ENCODE data around the gene LHFPL5. TPM values are rescaled to one million over a fixed set of nuclear protein-coding genes. Genes with fewer than 3 reads are reported as not detected.

Gene LHFPL5
- total RNA-seq (2014; rRNA removed; shearing (Covaris generic); ENCODE audit: low replicate concordance): 1.9 TPM in 1 of 2 replicates, not detected in the other

DNA sequence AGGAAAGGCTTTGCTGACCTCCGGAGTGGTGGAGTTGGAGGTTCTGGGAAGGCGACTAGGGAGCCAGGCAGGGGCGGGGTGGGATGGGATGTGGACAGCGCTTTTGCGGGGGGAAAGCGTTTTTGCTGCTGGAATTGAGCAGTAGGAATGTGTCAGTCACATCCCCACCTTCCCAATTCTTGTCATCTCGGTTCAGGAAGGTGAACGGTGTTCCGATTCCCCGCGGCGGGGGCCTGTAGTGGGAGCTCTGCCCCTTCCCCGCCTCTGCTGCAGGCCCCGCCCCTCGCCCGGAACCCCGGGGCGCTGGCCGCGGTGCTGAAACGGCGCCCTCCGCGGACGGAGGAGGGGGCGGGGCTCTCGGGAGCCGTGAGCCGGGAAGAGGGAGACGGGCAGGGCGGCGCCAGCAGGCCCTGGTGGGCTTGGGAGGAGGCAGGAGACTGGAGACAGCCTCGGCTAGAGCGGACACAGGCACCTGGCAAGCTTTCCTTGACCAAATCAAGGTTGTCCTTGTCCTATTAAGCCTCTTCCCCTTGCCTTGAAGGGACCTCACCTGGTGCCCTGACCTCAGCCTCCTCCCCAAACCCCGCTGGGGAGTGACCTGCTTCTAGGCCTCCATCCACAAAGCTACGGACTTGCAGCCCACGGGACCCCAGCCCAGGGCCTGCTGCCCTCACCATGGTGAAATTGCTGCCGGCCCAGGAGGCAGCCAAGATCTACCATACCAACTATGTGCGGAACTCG is at the start of gene LHFPL5:
TSS of gene LHFPL5 (plus strand) at position 357 of the 741 bp plus-strand sequence. CDS start at position 676, 319 bp downstream.
- no peaks in the 10 kb centered on the region for H3K4me1 ChIP-seq (ENCODE audit: low read length)
- H3K9me2 ChIP-seq (replicated peaks; ENCODE audit: insufficient read depth, low read length): no peaks in the 10 kb centered on the region
- H3K36me3 ChIP-seq (ENCODE audit: insufficient read depth, low read length): no peaks in the 10 kb centered on the region
- no peak within 1 kb of the TSS for H2AFZ ChIP-seq (ENCODE audit: low read length)
- H3K4me2 ChIP-seq (ENCODE audit: low read depth, low read length, poor library complexity, severe bottlenecking): no peak within 1 kb of the TSS
- H3K27me3 ChIP-seq (ENCODE audit: low read length): no peaks in the 10 kb centered on the region
- peak; percentile 81 for DNase-seq
- H3K9me3 ChIP-seq (ENCODE audit: low read length): no peaks in the 10 kb centered on the region
- H3K79me2 ChIP-seq (ENCODE audit: low read length): no peaks in the 10 kb centered on the region
- H3K4me3 ChIP-seq (ENCODE audit: low read length): no peak within 1 kb of the TSS
- no peak within 1 kb of the TSS for H3K27ac ChIP-seq (ENCODE audit: low read length)
- no peaks in the 10 kb centered on the region for H4K20me1 ChIP-seq (ENCODE audit: insufficient read depth, low read depth, low read length)
- H3K9ac ChIP-seq (ENCODE audit: low read length): no peak within 1 kb of the TSS

DNA sequence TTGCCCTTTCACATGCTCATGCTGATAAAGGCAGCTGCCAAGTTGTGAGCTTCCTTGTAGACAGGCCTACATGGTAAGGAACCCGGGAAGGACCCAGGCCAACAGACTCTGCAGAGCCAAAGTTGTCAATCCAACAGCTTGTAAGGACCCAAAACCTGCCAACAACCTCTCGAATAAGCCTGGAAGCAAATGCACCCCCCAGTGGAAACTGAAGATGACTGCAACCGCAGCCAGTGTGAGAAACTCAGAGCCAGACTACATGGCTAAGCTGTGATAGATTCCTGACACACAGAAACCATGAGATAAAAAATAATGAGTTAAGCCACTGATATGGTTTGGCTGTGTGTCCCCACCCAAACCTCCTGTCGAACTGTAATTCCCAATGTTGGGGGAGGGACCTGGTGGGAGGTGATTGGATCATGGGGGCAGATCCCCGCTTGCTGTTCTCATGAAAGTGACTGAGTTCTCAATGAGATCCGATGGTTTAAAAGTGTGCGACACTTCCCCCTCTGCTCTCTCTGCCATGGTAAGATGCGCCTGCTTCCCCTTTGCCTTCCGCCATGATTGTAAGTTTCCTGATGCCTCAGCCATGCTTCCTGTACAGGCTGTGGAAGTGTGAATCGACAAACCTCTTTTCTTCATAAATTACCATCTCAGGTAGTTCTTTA is 47.6 kb upstream of the LHFPL5 start:
- Histone ChIP-seq H3K9ac (ENCODE audit: low read length) (no peak overlapping the region), H3K27me3 (ENCODE audit: low read length) (no peaks in the 10 kb centered on the region), H3K79me2 (ENCODE audit: low read length) (no peaks in the 10 kb centered on the region), H3K9me3 (ENCODE audit: low read length) (no peaks in the 10 kb centered on the region), H3K36me3 (ENCODE audit: insufficient read depth, low read length) (no peaks in the 10 kb centered on the region), H3K4me3 (ENCODE audit: low read length) (no peak overlapping the region), H3K9me2 (replicated peaks; ENCODE audit: insufficient read depth, low read length) (no peaks in the 10 kb centered on the region), H3K4me2 (ENCODE audit: low read depth, low read length, poor library complexity, severe bottlenecking) (peak overlapping the region; percentile 46), H3K4me1 (ENCODE audit: low read length) (peaks cover 9% of the 10 kb centered on the region), H2AFZ (ENCODE audit: low read length) (peak overlapping the region; percentile 51; the same call in 1 of the 2 replicates), H3K27ac (ENCODE audit: low read length) (no peak overlapping the region), H4K20me1 (ENCODE audit: insufficient read depth, low read depth, low read length) (no peaks in the 10 kb centered on the region)
- DNase-seq: peak; percentile 83

DNA sequence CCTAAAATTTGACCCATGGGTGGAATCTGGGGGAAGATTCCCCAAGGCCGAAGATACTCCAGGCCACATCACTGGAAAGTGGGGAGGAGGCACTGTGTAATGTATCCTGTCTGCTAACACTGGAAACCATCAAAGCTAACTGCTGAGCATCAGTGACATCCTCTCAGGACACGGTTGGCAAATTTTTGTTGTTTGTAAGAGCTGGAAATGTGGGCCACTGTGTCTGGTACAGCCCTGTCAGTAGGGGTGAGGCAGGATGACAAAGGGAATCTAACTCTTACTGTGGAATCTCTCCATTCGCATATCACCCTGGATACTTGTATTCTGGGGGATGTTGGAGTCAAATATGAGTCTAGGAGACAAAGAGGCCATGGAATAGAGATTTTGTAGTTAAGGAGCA is 45.7 kb upstream of the LHFPL5 start:
- no peak for DNase-seq
- Histone ChIP-seq H3K27ac (ENCODE audit: low read length) (no peak overlapping the region), H3K9ac (ENCODE audit: low read length) (no peak overlapping the region), H3K9me2 (replicated peaks; ENCODE audit: insufficient read depth, low read length) (no peaks in the 10 kb centered on the region), H3K4me3 (ENCODE audit: low read length) (no peak overlapping the region), H2AFZ (ENCODE audit: low read length) (peak overlapping the region; percentile 12; the same call in 1 of the 2 replicates), H3K9me3 (ENCODE audit: low read length) (no peaks in the 10 kb centered on the region), H3K36me3 (ENCODE audit: insufficient read depth, low read length) (no peaks in the 10 kb centered on the region), H3K4me1 (ENCODE audit: low read length) (peaks cover 16% of the 10 kb centered on the region), H3K79me2 (ENCODE audit: low read length) (no peaks in the 10 kb centered on the region), H3K4me2 (ENCODE audit: low read depth, low read length, poor library complexity, severe bottlenecking) (no peak overlapping the region), H3K27me3 (ENCODE audit: low read length) (no peaks in the 10 kb centered on the region), H4K20me1 (ENCODE audit: insufficient read depth, low read depth, low read length) (no peaks in the 10 kb centered on the region)

DNA sequence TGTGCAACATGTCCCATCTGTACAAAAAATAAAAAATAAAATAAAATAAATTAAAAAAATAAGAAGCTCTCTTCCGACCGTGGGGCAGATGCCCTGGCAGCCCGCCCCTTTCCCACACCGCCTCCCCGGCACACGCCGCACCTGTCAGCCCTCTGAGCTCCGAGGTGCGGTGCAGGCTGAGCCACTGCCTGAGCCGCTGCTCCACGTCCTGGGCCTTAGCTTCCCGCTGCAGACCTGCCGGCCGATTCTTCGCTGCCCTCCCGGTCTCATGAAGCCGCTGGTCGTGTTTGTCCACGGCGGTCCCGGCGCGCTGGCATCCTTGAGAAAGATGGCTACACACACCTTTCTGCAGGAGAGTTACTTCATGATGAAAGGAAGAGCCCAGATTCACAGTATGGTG is 39.4 kb upstream of the LHFPL5 start:
- peaks cover 11% of the 10 kb centered on the region for H3K4me1 ChIP-seq (ENCODE audit: low read length)
- no peak overlapping the region for H3K9ac ChIP-seq (ENCODE audit: low read length)
- no peaks in the 10 kb centered on the region for H3K9me3 ChIP-seq (ENCODE audit: low read length)
- no peak overlapping the region for H2AFZ ChIP-seq (ENCODE audit: low read length)
- no peaks in the 10 kb centered on the region for H4K20me1 ChIP-seq (ENCODE audit: insufficient read depth, low read depth, low read length)
- no peaks in the 10 kb centered on the region for H3K36me3 ChIP-seq (ENCODE audit: insufficient read depth, low read length)
- H3K79me2 ChIP-seq (ENCODE audit: low read length): no peaks in the 10 kb centered on the region
- H3K27me3 ChIP-seq (ENCODE audit: low read length): no peaks in the 10 kb centered on the region
- no peak for DNase-seq
- H3K4me3 ChIP-seq (ENCODE audit: low read length): no peak overlapping the region
- H3K4me2 ChIP-seq (ENCODE audit: low read depth, low read length, poor library complexity, severe bottlenecking): no peak overlapping the region
- H3K27ac ChIP-seq (ENCODE audit: low read length): no peak overlapping the region
- no peaks in the 10 kb centered on the region for H3K9me2 ChIP-seq (replicated peaks; ENCODE audit: insufficient read depth, low read length)

DNA sequence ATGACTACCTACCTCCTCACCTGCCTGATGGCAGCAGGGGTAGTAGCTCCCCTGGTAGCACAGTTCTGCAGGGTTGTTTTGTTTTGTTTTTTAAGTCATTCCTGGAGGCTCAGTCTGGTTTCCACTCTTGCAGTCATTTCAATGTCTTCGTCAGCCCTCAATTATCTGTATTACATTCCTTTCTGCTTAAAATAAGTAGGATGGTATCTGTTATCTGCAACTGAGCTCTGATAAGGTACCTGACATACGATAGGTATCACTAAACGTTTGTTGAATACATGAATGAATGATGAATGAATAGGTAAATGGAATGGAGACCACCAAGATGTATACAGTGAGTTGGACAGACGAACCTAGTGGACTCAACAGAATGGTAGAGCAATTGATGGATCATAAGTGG is 35.9 kb upstream of the LHFPL5 start:
- no peaks in the 10 kb centered on the region for H4K20me1 ChIP-seq (ENCODE audit: insufficient read depth, low read depth, low read length)
- H3K27me3 ChIP-seq (ENCODE audit: low read length): no peaks in the 10 kb centered on the region
- no peak overlapping the region for H3K4me2 ChIP-seq (ENCODE audit: low read depth, low read length, poor library complexity, severe bottlenecking)
- no peak overlapping the region for H3K4me3 ChIP-seq (ENCODE audit: low read length)
- H3K9me2 ChIP-seq (replicated peaks; ENCODE audit: insufficient read depth, low read length): no peaks in the 10 kb centered on the region
- H3K4me1 ChIP-seq (ENCODE audit: low read length): peaks cover 6% of the 10 kb centered on the region
- H2AFZ ChIP-seq (ENCODE audit: low read length): no peak overlapping the region
- no peak overlapping the region for H3K9ac ChIP-seq (ENCODE audit: low read length)
- H3K79me2 ChIP-seq (ENCODE audit: low read length): no peaks in the 10 kb centered on the region
- H3K27ac ChIP-seq (ENCODE audit: low read length): no peak overlapping the region
- H3K36me3 ChIP-seq (ENCODE audit: insufficient read depth, low read length): no peaks in the 10 kb centered on the region
- H3K9me3 ChIP-seq (ENCODE audit: low read length): no peaks in the 10 kb centered on the region
- DNase-seq: no peak

DNA sequence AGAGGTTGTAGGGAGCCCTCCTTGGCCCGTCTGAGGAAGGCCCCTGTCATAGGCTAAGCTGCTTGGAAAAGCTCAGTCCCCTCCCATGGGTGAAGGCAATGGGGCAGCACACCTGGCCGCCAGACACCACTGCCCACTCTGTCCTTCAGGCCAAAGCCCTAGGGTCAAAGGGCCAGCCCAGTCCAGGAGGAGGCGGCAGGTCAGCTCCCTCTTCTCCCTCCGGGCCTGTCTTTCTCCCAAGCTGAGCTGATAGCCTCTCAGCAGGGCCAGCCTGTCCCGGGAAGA is 33.9 kb upstream of the LHFPL5 start:
- H3K9ac ChIP-seq (ENCODE audit: low read length): no peak overlapping the region

DNA sequence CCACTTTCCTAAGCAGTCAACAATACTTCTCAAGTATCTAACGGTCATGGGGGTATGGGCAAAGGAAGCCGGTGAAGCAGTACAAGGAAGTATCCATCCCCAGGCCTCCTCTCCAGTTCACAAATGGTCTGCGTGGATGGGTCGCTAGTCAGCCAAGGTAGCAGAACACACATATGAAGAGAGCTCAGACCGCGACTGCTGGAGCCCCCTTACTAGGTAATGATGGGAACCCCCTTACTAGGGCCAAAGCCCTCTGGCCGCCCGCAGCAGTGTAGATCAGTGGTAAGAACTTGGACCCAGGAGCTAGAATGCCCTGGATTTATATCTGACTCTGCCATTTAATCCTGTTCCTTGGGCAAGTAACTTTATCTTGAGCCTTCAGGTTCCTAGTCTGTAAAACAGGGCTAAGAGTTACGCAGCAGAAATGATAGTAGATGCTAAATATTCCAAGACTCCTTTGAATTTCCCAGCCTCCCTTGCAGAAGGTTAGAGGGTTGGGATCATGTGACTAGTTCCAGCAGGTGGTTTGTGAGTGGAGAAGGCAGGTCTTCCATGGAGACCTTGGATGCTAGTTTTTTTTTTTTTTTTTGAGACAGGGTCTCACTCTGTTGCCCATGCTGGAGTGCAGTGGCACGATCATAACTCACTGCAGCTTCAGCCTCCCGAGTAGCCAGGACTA is 30.9 kb upstream of the LHFPL5 start:
- Histone ChIP-seq H3K79me2 (ENCODE audit: low read length) (no peaks in the 10 kb centered on the region), H3K27me3 (ENCODE audit: low read length) (no peaks in the 10 kb centered on the region), H3K9me3 (ENCODE audit: low read length) (no peaks in the 10 kb centered on the region), H3K9me2 (replicated peaks; ENCODE audit: insufficient read depth, low read length) (no peaks in the 10 kb centered on the region), H3K9ac (ENCODE audit: low read length) (no peak overlapping the region), H3K27ac (ENCODE audit: low read length) (no peak overlapping the region), H3K4me1 (ENCODE audit: low read length) (no peaks in the 10 kb centered on the region), H2AFZ (ENCODE audit: low read length) (no peak overlapping the region), H3K4me3 (ENCODE audit: low read length) (no peak overlapping the region), H3K4me2 (ENCODE audit: low read depth, low read length, poor library complexity, severe bottlenecking) (no peak overlapping the region), H3K36me3 (ENCODE audit: insufficient read depth, low read length) (no peaks in the 10 kb centered on the region), H4K20me1 (ENCODE audit: insufficient read depth, low read depth, low read length) (no peaks in the 10 kb centered on the region)
- no peak for DNase-seq

More for the DNA sequence above, 33.9 kb upstream of the LHFPL5 start:
- H3K4me3 ChIP-seq (ENCODE audit: low read length): no peak overlapping the region
- no peaks in the 10 kb centered on the region for H3K9me2 ChIP-seq (replicated peaks; ENCODE audit: insufficient read depth, low read length)
- H3K27ac ChIP-seq (ENCODE audit: low read length): no peak overlapping the region
- no peaks in the 10 kb centered on the region for H4K20me1 ChIP-seq (ENCODE audit: insufficient read depth, low read depth, low read length)
- H3K36me3 ChIP-seq (ENCODE audit: insufficient read depth, low read length): no peaks in the 10 kb centered on the region
- H3K9me3 ChIP-seq (ENCODE audit: low read length): no peaks in the 10 kb centered on the region
- no peaks in the 10 kb centered on the region for H3K79me2 ChIP-seq (ENCODE audit: low read length)
- no peaks in the 10 kb centered on the region for H3K4me1 ChIP-seq (ENCODE audit: low read length)
- H2AFZ ChIP-seq (ENCODE audit: low read length): no peak overlapping the region
- H3K4me2 ChIP-seq (ENCODE audit: low read depth, low read length, poor library complexity, severe bottlenecking): no peak overlapping the region
- DNase-seq: no peak
- H3K27me3 ChIP-seq (ENCODE audit: low read length): no peaks in the 10 kb centered on the region

DNA sequence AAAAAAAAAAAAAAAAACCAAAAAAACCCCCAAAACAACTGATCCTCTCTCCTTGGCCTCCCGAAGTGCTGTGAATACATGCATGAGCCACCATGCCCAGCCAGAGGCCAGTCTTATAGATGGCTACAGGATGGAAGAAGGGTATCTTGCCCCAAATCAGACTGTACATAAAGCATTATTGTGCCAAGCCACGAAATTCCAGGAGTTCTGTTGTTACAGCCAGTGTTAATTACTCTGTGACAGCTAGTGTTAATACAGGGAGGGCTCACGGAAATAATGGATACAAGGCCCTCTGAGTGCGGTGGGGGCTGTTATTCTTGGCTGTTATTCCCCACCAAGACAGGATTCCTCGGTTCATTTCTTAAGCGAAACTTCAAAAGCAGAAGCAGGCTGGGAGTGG is 30.1 kb upstream of the LHFPL5 start:
- Histone ChIP-seq H3K79me2 (ENCODE audit: low read length) (no peaks in the 10 kb centered on the region), H3K27ac (ENCODE audit: low read length) (no peak overlapping the region), H3K4me1 (ENCODE audit: low read length) (no peaks in the 10 kb centered on the region), H3K4me3 (ENCODE audit: low read length) (no peak overlapping the region), H3K9me2 (replicated peaks; ENCODE audit: insufficient read depth, low read length) (no peaks in the 10 kb centered on the region), H2AFZ (ENCODE audit: low read length) (no peak overlapping the region), H3K4me2 (ENCODE audit: low read depth, low read length, poor library complexity, severe bottlenecking) (no peak overlapping the region), H4K20me1 (ENCODE audit: insufficient read depth, low read depth, low read length) (no peaks in the 10 kb centered on the region), H3K36me3 (ENCODE audit: insufficient read depth, low read length) (no peaks in the 10 kb centered on the region), H3K27me3 (ENCODE audit: low read length) (no peaks in the 10 kb centered on the region), H3K9me3 (ENCODE audit: low read length) (no peaks in the 10 kb centered on the region), H3K9ac (ENCODE audit: low read length) (no peak overlapping the region)
- DNase-seq: no peak

Data from Karpas-422 (cell line).